ENCODE data around the gene AHCTF1. TPM values are rescaled to one million over a fixed set of nuclear protein-coding genes. Genes with fewer than 3 reads are reported as not detected.

AHCTF1 gene
- total RNA-seq, 1 donor, result 38.7 TPM

- DNase-seq (ENCODE audit: low read depth), result no peak
- TF ChIP-seq, protein P1, sequence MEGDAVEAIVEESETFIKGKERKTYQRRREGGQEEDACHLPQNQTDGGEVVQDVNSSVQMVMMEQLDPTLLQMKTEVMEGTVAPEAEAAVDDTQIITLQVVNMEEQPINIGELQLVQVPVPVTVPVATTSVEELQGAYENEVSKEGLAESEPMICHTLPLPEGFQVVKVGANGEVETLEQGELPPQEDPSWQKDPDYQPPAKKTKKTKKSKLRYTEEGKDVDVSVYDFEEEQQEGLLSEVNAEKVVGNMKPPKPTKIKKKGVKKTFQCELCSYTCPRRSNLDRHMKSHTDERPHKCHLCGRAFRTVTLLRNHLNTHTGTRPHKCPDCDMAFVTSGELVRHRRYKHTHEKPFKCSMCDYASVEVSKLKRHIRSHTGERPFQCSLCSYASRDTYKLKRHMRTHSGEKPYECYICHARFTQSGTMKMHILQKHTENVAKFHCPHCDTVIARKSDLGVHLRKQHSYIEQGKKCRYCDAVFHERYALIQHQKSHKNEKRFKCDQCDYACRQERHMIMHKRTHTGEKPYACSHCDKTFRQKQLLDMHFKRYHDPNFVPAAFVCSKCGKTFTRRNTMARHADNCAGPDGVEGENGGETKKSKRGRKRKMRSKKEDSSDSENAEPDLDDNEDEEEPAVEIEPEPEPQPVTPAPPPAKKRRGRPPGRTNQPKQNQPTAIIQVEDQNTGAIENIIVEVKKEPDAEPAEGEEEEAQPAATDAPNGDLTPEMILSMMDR (IDR thresholded peaks at IDR 0.05; ENCODE audit: insufficient read depth, low read length), result no peak
- no peak overlapping the region for H3K4me3 ChIP-seq (ENCODE audit: low read depth, low read length)
These were observed 135.6 kb downstream of the AHCTF1 start for GRCh38 chr1:246795906-246796694.

- peak; percentile 21 for DNase-seq (ENCODE audit: low read depth)
- TF ChIP-seq, protein P1 (IDR thresholded peaks at IDR 0.05; ENCODE audit: insufficient read depth, low read length), result no peak
- H3K4me3 ChIP-seq (ENCODE audit: low read depth, low read length), result no peak overlapping the region
These were observed 136.7 kb downstream of the AHCTF1 start for GRCh38 chr1:246794828-246795671.

DNA sequence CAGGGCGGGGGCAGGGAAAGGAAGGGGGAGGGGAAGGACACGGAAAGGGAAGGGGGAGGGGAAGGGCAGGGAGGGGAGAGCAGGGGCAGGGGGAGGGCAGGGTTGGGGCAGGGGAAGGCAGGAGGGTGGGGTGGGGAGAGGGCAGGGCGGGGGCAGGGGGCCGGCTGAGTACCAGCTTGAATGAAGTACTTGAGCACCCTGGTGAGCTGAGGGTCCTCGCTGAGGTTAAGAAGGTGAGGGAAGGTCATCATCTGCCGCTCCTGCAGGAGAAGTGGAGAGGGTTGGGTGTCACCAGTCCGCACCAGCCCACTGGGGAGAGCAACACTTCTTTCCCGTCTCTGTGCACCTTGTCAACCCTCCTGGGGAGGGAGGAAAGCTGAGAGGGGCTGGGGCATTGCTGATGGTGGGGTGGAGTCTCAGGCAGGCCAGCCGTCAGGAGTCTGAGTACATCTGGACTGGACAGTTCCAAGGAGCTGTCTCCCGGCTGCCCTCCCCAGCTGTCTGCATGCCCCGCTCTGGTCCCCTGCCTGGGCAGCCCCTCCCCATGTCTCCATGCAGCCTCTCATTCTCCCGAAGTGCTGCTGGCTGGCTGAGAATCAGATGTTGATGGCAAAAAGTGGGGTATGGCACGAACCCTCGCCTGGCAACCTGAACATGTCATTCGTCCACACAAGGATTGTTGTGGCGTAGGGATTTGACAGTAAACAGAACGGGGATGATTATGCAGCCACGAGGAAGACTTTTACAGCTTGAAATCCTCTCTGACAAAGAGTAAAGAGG, 137.5 kb downstream of the AHCTF1 start:
- TF ChIP-seq, protein P1 (IDR thresholded peaks at IDR 0.05; ENCODE audit: insufficient read depth, low read length), result no peak
- no peak for DNase-seq (ENCODE audit: low read depth)
- H3K4me3 ChIP-seq (ENCODE audit: low read depth, low read length), result no peak overlapping the region

- no peak overlapping the region for H3K4me3 ChIP-seq (ENCODE audit: low read depth, low read length)
- no peak for DNase-seq (ENCODE audit: low read depth)
- TF ChIP-seq, protein P1 (IDR thresholded peaks at IDR 0.05; ENCODE audit: insufficient read depth, low read length), result no peak
These were observed 138.3 kb downstream of the AHCTF1 start for GRCh38 chr1:246793356-246793896.

DNA sequence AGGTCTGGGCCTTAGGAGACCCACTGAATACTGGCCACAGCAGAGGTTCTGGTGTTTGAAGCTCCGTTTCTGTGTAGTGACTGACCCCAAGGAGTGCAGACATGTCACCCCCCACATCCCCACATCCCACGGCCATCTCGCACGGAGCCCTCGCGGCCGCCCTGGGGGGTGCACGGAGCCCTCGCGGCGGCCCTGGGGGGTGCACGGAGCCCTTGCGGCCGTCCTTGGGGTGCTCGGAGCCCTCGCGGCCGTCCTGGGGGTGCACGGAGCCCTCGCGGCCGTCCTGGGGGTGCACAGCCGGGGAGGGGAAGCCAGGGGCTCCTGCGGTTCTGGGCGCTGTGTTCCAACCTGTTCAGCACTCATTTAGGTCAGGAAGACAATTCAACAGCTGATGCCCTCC, 139.1 kb downstream of the AHCTF1 start:
- TF ChIP-seq, protein P1 (IDR thresholded peaks at IDR 0.05; ENCODE audit: insufficient read depth, low read length), result no peak
- no peak overlapping the region for H3K4me3 ChIP-seq (ENCODE audit: low read depth, low read length)
- DNase-seq (ENCODE audit: low read depth), result no peak

GRCh38 chr1:246791303-246791918, 140.3 kb downstream of the AHCTF1 start:
- TF ChIP-seq, protein P1 (IDR thresholded peaks at IDR 0.05; ENCODE audit: insufficient read depth, low read length), result no peak
- DNase-seq (ENCODE audit: low read depth), result no peak
- no peak overlapping the region for H3K4me3 ChIP-seq (ENCODE audit: low read depth, low read length)

All from fibroblast of the aortic adventitia (primary cell).